Measurements from ENCODE around the gene PHACTR1. TPM values are rescaled to one million over a fixed set of nuclear protein-coding genes. Genes with fewer than 3 reads are reported as not detected.

The PHACTR1 gene
- total RNA-seq, 2 experiments from 2014 or later, result 1.3 to 2.3 TPM

GRCh38 chr6:12791371-12791770 lies 74.8 kb downstream of the PHACTR1 start:
- Mint-ChIP-seq H3K4me3 (no peak overlapping the region), H3K27me3 (peaks cover 10% of the 10 kb centered on the region), H3K36me3 (ENCODE audit: low read depth) (no peaks in the 10 kb centered on the region), H3K4me1 (ENCODE audit: low read depth) (no peaks in the 10 kb centered on the region), H3K9me3 (no peaks in the 10 kb centered on the region), H3K27ac (no peak overlapping the region)
- no peaks in the 10 kb centered on the region for H3K4me1 ChIP-seq (ENCODE audit: insufficient read depth, low read length)
- ChIA-PET CTCF (no interaction called here), POLR2A (no interaction called here)
- no peaks in the 10 kb centered on the region for H3K27me3 ChIP-seq (ENCODE audit: control insufficient read depth in 1 of 2, insufficient read depth in 2 of 2, low read length in 2 of 2)
- ATAC-seq (ENCODE audit: poor library complexity), result no peak
- no peak for DNase-seq
- H3K4me3 ChIP-seq (ENCODE audit: low read length), result no peak overlapping the region
- H3K9me3 ChIP-seq (ENCODE audit: control insufficient read depth in 1 of 2, insufficient read depth in 1 of 2, low read length in 2 of 2), result no peaks in the 10 kb centered on the region
- intact Hi-C loops (cut with DNase I, micrococcal nuclease), result no loop called here
- no peak for TF ChIP-seq CTCF (IDR thresholded peaks at IDR 0.05)
- H3K36me3 ChIP-seq (ENCODE audit: insufficient read depth, low read length), result no peaks in the 10 kb centered on the region
- H3K27ac ChIP-seq (ENCODE audit: low read depth in 1 of 2, low read length in 2 of 2), result no peak overlapping the region

GRCh38 chr6:12798326-12798725 lies 81.8 kb downstream of the PHACTR1 start:
- Mint-ChIP-seq H3K27me3 (peaks cover 21% of the 10 kb centered on the region), H3K4me1 (ENCODE audit: low read depth) (no peaks in the 10 kb centered on the region), H3K4me3 (no peak overlapping the region), H3K27ac (no peak overlapping the region), H3K36me3 (ENCODE audit: low read depth) (no peaks in the 10 kb centered on the region), H3K9me3 (no peaks in the 10 kb centered on the region)
- no peaks in the 10 kb centered on the region for H3K4me1 ChIP-seq (ENCODE audit: insufficient read depth, low read length)
- no peaks in the 10 kb centered on the region for H3K9me3 ChIP-seq (ENCODE audit: control insufficient read depth in 1 of 2, insufficient read depth in 1 of 2, low read length in 2 of 2)
- intact Hi-C loops (cut with DNase I, micrococcal nuclease), result no loop called here
- ATAC-seq (ENCODE audit: poor library complexity) (no peak), DNase-seq (no peak)
- no peaks in the 10 kb centered on the region for H3K27me3 ChIP-seq (ENCODE audit: control insufficient read depth in 1 of 2, insufficient read depth in 2 of 2, low read length in 2 of 2)
- no peaks in the 10 kb centered on the region for H3K36me3 ChIP-seq (ENCODE audit: insufficient read depth, low read length)
- ChIA-PET POLR2A (no interaction called here), CTCF (no interaction called here)
- H3K4me3 ChIP-seq (ENCODE audit: low read length), result no peak overlapping the region
- TF ChIP-seq CTCF (IDR thresholded peaks at IDR 0.05), result no peak
- H3K27ac ChIP-seq (ENCODE audit: low read depth in 1 of 2, low read length in 2 of 2), result no peak overlapping the region

GRCh38 chr6:12800120-12800519 lies 83.6 kb downstream of the PHACTR1 start:
- Histone ChIP-seq H3K27me3 (ENCODE audit: control insufficient read depth in 1 of 2, insufficient read depth in 2 of 2, low read length in 2 of 2) (no peaks in the 10 kb centered on the region), H3K4me1 (ENCODE audit: insufficient read depth, low read length) (no peaks in the 10 kb centered on the region), H3K4me3 (ENCODE audit: low read length) (no peak overlapping the region), H3K36me3 (ENCODE audit: insufficient read depth, low read length) (no peaks in the 10 kb centered on the region), H3K9me3 (ENCODE audit: control insufficient read depth in 1 of 2, insufficient read depth in 1 of 2, low read length in 2 of 2) (no peaks in the 10 kb centered on the region), H3K27ac (ENCODE audit: low read depth in 1 of 2, low read length in 2 of 2) (no peak overlapping the region)
- intact Hi-C loops (cut with DNase I, micrococcal nuclease), result no loop called here
- H3K27me3 Mint-ChIP-seq, result peaks cover 19% of the 10 kb centered on the region
- no peak for TF ChIP-seq CTCF (IDR thresholded peaks at IDR 0.05)
- DNase-seq, result no peak
- no peaks in the 10 kb centered on the region for H3K9me3 Mint-ChIP-seq
- no peaks in the 10 kb centered on the region for H3K36me3 Mint-ChIP-seq (ENCODE audit: low read depth)
- ATAC-seq (ENCODE audit: poor library complexity), result no peak
- no peak overlapping the region for H3K27ac Mint-ChIP-seq
- no peaks in the 10 kb centered on the region for H3K4me1 Mint-ChIP-seq (ENCODE audit: low read depth)
- ChIA-PET POLR2A (no interaction called here), CTCF (no interaction called here)
- H3K4me3 Mint-ChIP-seq, result no peak overlapping the region

All from CD4-positive, alpha-beta T cell (primary cell).